ENCODE data around the gene C2orf69. TPM values are rescaled to one million over a fixed set of nuclear protein-coding genes. Genes with fewer than 3 reads are reported as not detected.

Gene C2orf69, protein sequence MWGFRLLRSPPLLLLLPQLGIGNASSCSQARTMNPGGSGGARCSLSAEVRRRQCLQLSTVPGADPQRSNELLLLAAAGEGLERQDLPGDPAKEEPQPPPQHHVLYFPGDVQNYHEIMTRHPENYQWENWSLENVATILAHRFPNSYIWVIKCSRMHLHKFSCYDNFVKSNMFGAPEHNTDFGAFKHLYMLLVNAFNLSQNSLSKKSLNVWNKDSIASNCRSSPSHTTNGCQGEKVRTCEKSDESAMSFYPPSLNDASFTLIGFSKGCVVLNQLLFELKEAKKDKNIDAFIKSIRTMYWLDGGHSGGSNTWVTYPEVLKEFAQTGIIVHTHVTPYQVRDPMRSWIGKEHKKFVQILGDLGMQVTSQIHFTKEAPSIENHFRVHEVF
- total RNA-seq = 10 to 100 TPM; 16.3 to 24.6 TPM
- 15.1 TPM for polyA plus RNA-seq (2013, experiment 1 of 2)
- polyA plus RNA-seq (2013, experiment 2 of 2) = 15.9 TPM
- long read RNA-seq, experiment 1, transcript C2orf69-201 (2 exons, 3,728 nt) = major isoform, 6 of 15 reads
- long read RNA-seq, experiment 1, partial matches to known transcripts = 8 of 15 reads
- long read RNA-seq, experiment 1, other reads (novel, unspliced or antisense) = 1 of 15 reads
- long read RNA-seq, experiment 2, transcript C2orf69-201 (2 exons, 3,728 nt) = major isoform, 29 of 33 reads
- long read RNA-seq, experiment 2, partial matches to known transcripts = 3 of 33 reads
- long read RNA-seq, experiment 2, other reads (novel, unspliced or antisense) = 1 of 33 reads
- long read RNA-seq, experiment 3, transcript C2orf69-201 (2 exons, 3,728 nt) = major isoform, 146 of 152 reads
- long read RNA-seq, experiment 3, partial matches to known transcripts = 2 of 152 reads
- long read RNA-seq, experiment 3, other reads (novel, unspliced or antisense) = 4 of 152 reads
- long read RNA-seq, experiment 4, transcript C2orf69-201 (2 exons, 3,728 nt) = major isoform, 11 of 14 reads
- long read RNA-seq, experiment 4, partial matches to known transcripts = 0 of 14 reads
- long read RNA-seq, experiment 4, other reads (novel, unspliced or antisense) = 3 of 14 reads

DNA sequence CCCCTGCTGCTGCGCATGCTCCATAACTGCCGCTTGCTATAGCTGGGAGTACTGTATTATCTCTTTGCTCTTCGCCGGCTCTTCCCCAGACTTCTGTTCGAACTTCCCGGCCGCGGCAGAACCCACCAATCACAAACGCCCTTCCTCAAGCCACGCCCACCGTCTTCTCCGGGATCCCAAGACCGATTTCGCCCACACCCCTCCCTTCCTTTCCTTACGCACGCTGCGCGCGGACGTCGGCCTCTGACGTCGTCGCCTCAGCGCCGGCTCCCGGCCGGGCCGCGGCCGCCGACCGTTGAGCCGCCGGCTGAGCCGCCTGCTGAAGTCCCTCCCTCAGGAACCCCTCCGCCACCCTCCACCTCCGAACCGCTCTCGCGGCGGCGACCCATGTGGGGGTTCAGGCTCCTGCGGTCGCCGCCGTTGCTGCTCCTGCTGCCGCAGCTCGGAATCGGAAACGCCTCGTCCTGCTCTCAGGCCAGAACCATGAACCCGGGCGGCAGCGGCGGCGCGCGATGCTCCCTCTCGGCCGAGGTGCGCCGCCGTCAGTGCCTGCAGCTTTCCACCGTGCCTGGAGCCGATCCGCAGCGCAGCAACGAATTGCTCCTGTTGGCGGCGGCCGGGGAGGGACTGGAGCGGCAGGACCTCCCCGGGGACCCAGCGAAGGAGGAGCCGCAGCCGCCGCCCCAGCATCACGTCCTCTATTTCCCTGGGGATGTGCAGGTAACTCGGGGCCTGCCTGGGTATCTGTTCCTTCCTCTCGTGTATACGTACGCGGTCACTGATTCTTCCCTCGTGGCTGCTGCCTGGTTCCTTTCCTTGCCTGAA is at the start of gene C2orf69:
C2orf69 (plus strand) TSS at position 242 of the 825 bp plus-strand sequence; CDS start at position 388, 146 bp downstream.
- Mint-ChIP-seq H3K4me3 (peak within 1 kb of the TSS; percentile 89), H3K27me3 (ENCODE audit: insufficient read depth) (no peaks in the 10 kb centered on the region), H3K36me3 (ENCODE audit: low read depth) (peaks cover 23% of the 10 kb centered on the region), H3K4me1 (peaks cover 7% of the 10 kb centered on the region), H3K9me3 (peaks cover 8% of the 10 kb centered on the region), H3K27ac (peak within 1 kb of the TSS; percentile 95)
- H3K4me3 ChIP-seq (ENCODE audit: low read length) = peak within 1 kb of the TSS; percentile 100
- H3K27me3 ChIP-seq (ENCODE audit: control insufficient read depth, insufficient read depth, low read length, poor library complexity, severe bottlenecking) = no peaks in the 10 kb centered on the region
- no peaks in the 10 kb centered on the region for H3K4me1 ChIP-seq (ENCODE audit: control insufficient read depth, insufficient read depth, low read length)
- H3K9me3 ChIP-seq (ENCODE audit: control insufficient read depth, low read length) = peaks cover 21% of the 10 kb centered on the region
- peak within 1 kb of the TSS; percentile 91 for H3K27ac ChIP-seq (ENCODE audit: low read depth, low read length)
- TF ChIP-seq, protein P1, sequence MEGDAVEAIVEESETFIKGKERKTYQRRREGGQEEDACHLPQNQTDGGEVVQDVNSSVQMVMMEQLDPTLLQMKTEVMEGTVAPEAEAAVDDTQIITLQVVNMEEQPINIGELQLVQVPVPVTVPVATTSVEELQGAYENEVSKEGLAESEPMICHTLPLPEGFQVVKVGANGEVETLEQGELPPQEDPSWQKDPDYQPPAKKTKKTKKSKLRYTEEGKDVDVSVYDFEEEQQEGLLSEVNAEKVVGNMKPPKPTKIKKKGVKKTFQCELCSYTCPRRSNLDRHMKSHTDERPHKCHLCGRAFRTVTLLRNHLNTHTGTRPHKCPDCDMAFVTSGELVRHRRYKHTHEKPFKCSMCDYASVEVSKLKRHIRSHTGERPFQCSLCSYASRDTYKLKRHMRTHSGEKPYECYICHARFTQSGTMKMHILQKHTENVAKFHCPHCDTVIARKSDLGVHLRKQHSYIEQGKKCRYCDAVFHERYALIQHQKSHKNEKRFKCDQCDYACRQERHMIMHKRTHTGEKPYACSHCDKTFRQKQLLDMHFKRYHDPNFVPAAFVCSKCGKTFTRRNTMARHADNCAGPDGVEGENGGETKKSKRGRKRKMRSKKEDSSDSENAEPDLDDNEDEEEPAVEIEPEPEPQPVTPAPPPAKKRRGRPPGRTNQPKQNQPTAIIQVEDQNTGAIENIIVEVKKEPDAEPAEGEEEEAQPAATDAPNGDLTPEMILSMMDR (conservative IDR thresholded peaks at IDR 0.05) = peak; percentile 25
- peaks cover 25% of the 10 kb centered on the region for H3K36me3 ChIP-seq (ENCODE audit: control insufficient read depth, insufficient read depth, low read length)
- H3K9ac ChIP-seq (ENCODE audit: extremely low read depth, low read length, poor library complexity, severe bottlenecking) = peak within 1 kb of the TSS; percentile 90
- WGBS, 2 experiments (ENCODE audit: insufficient coverage in 1 of 2, insufficient read length in 1 of 2) = 0% methylated on average over 20 to 85 of the region's 85 CpGs
- DNase-seq = peak; percentile 100

GRCh38 chr2:199862788-199863187 is 48.3 kb upstream of the C2orf69 start:
- Mint-ChIP-seq H3K36me3 (ENCODE audit: low read depth) (no peaks in the 10 kb centered on the region), H3K27me3 (ENCODE audit: insufficient read depth) (no peaks in the 10 kb centered on the region), H3K27ac (no peak overlapping the region), H3K4me3 (no peak overlapping the region), H3K4me1 (no peaks in the 10 kb centered on the region), H3K9me3 (no peaks in the 10 kb centered on the region)
- TF ChIP-seq, protein P1 (conservative IDR thresholded peaks at IDR 0.05) = no peak
- Histone ChIP-seq H3K27ac (ENCODE audit: low read depth, low read length) (no peak overlapping the region), H3K9ac (ENCODE audit: extremely low read depth, low read length, poor library complexity, severe bottlenecking) (no peak overlapping the region), H3K27me3 (ENCODE audit: control insufficient read depth, insufficient read depth, low read length, poor library complexity, severe bottlenecking) (no peaks in the 10 kb centered on the region), H3K36me3 (ENCODE audit: control insufficient read depth, insufficient read depth, low read length) (no peaks in the 10 kb centered on the region), H3K4me3 (ENCODE audit: low read length) (no peak overlapping the region), H3K9me3 (ENCODE audit: control insufficient read depth, low read length) (no peaks in the 10 kb centered on the region), H3K4me1 (ENCODE audit: control insufficient read depth, insufficient read depth, low read length) (no peaks in the 10 kb centered on the region)
- 91 to 93% methylated on average over 3 of the region's 3 CpGs for WGBS, 2 experiments (ENCODE audit: insufficient coverage in 1 of 2, insufficient read length in 1 of 2)
- DNase-seq = no peak

- Histone ChIP-seq H3K9me3 (ENCODE audit: control insufficient read depth, low read length) (no peaks in the 10 kb centered on the region), H3K36me3 (ENCODE audit: control insufficient read depth, insufficient read depth, low read length) (no peaks in the 10 kb centered on the region), H3K4me3 (ENCODE audit: low read length) (no peak overlapping the region), H3K27me3 (ENCODE audit: control insufficient read depth, insufficient read depth, low read length, poor library complexity, severe bottlenecking) (no peaks in the 10 kb centered on the region), H3K9ac (ENCODE audit: extremely low read depth, low read length, poor library complexity, severe bottlenecking) (no peak overlapping the region), H3K4me1 (ENCODE audit: control insufficient read depth, insufficient read depth, low read length) (no peaks in the 10 kb centered on the region), H3K27ac (ENCODE audit: low read depth, low read length) (no peak overlapping the region)
- TF ChIP-seq, protein P1 (conservative IDR thresholded peaks at IDR 0.05) = no peak
- Mint-ChIP-seq H3K27me3 (ENCODE audit: insufficient read depth) (no peaks in the 10 kb centered on the region), H3K27ac (no peak overlapping the region), H3K4me1 (peaks cover 21% of the 10 kb centered on the region), H3K4me3 (no peak overlapping the region), H3K9me3 (no peaks in the 10 kb centered on the region), H3K36me3 (ENCODE audit: low read depth) (no peaks in the 10 kb centered on the region)
- no peak for DNase-seq
- 100% methylated on average over 1 to 4 of the region's 4 CpGs for WGBS, 2 experiments (ENCODE audit: insufficient coverage in 1 of 2, insufficient read length in 1 of 2)
Measured at GRCh38 chr2:199865905-199866304, 45.2 kb upstream of the C2orf69 start.

All from endodermal cell (in vitro differentiated cells).